Astrocyte of the cerebellum (primary cell): Measurements from ENCODE around the gene TMEM145.

ENCODE experiments used
- DNase-seq: peaks from one replicate; pipeline ENCODE4 v3.0.0-alpha.2; 2011; ENCODE audit warnings: low read depth
- H3K4me3 ChIP-seq: 2 replicates; pipeline ENCODE4 v1.5.1; 2011; ENCODE audit warnings: mild to moderate bottlenecking, low read depth, low read length, moderate library complexity
- CTCF ChIP-seq: IDR thresholded peaks from 2 replicates; pipeline ENCODE4 v1.5.1; 2012; ENCODE audit warnings: low read length, low read depth, moderate library complexity, mild to moderate bottlenecking; ENCODE audit errors: missing control alignments
- in situ Hi-C: cut with HindIII; loops from 2 replicates; pipeline ENCODE4 v1.10.0; 2017; ENCODE audit warnings: low sequenced_read_pairs

The TMEM145 gene

GRCh38 chr19:42277821-42278451 is 35.2 kb upstream of the TMEM145 start:
- TF ChIP-seq CTCF: no peak
- H3K4me3 ChIP-seq: no peak overlapping the region
- in situ Hi-C loops: no loop called here
- no peak for DNase-seq

- no peak overlapping the region for H3K4me3 ChIP-seq
- no peak for DNase-seq
- no peak for TF ChIP-seq CTCF
- in situ Hi-C loops: no loop called here
Measured at GRCh38 chr19:42278452-42279154, 34.5 kb upstream of the TMEM145 start.

- H3K4me3 ChIP-seq: peak overlapping the region; percentile 75
- TF ChIP-seq CTCF: no peak
- in situ Hi-C loops: no loop called here
- no peak for DNase-seq
Measured at GRCh38 chr19:42279155-42279901, 33.8 kb upstream of the TMEM145 start.

- TF ChIP-seq CTCF: peak; percentile 91
- peak overlapping the region; percentile 75 for H3K4me3 ChIP-seq
- DNase-seq: no peak
- in situ Hi-C loops: no loop called here
Measured at GRCh38 chr19:42279902-42280814, 33.0 kb upstream of the TMEM145 start.

GRCh38 chr19:42280815-42281145 is 32.3 kb upstream of the TMEM145 start:
- in situ Hi-C loops: no loop called here
- DNase-seq: no peak
- H3K4me3 ChIP-seq: peak overlapping the region; percentile 75
- no peak for TF ChIP-seq CTCF
